ENCODE data around the gene SIPA1L3.

The SIPA1L3 gene

DNA sequence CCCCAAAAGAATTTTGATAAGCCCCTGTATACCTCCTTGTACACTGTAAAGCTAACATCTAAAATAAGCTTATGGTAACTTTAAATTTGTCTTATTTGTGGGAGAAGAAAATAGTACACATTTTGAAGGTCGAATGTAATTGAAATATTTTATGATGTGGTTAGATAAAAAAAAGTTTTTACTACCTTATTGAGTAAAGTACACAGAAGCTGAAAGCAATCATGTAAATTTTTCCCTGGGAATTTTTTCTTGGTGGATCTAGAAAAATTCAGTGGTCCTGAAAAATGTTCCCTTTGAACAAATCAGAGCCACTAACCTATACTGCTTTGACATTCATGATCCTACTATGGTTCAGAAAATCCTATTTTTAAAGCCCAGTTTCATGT is 46.9 kb downstream of the SIPA1L3 start:
- H3K4me3 ChIP-seq (ENCODE audit: low read depth, low read length): no peak overlapping the region
- TF ChIP-seq, protein P1, sequence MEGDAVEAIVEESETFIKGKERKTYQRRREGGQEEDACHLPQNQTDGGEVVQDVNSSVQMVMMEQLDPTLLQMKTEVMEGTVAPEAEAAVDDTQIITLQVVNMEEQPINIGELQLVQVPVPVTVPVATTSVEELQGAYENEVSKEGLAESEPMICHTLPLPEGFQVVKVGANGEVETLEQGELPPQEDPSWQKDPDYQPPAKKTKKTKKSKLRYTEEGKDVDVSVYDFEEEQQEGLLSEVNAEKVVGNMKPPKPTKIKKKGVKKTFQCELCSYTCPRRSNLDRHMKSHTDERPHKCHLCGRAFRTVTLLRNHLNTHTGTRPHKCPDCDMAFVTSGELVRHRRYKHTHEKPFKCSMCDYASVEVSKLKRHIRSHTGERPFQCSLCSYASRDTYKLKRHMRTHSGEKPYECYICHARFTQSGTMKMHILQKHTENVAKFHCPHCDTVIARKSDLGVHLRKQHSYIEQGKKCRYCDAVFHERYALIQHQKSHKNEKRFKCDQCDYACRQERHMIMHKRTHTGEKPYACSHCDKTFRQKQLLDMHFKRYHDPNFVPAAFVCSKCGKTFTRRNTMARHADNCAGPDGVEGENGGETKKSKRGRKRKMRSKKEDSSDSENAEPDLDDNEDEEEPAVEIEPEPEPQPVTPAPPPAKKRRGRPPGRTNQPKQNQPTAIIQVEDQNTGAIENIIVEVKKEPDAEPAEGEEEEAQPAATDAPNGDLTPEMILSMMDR (IDR thresholded peaks at IDR 0.05; ENCODE audit: insufficient read depth, low read depth, low read length, missing control alignments): no peak
- DNase-seq (ENCODE audit: low read depth): no peak

DNA sequence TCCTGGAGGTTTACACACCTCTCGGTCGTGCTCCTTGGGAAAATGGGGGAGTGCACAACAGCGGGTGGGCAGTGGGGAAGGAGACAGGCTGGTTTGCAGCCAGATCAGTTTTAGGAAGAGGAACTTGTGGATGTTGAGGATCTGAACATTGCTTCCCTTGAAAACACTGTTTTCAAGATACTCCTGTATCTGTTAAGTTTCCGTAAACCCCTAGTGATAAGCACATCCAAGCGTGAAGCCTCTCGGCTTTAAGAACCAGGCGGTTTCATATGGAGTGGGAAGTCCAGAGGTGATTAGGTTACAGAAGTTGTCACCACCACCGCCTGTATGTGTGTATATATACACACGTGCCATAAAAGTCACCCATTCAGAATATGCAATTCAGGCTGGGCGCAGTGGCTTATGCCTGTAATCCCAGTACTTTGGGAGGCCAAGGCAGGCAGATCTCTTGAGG is 47.4 kb downstream of the SIPA1L3 start:
- DNase-seq (ENCODE audit: low read depth): peak; percentile 51
- TF ChIP-seq, protein P1 (IDR thresholded peaks at IDR 0.05; ENCODE audit: insufficient read depth, low read depth, low read length, missing control alignments): no peak
- H3K4me3 ChIP-seq (ENCODE audit: low read depth, low read length): no peak overlapping the region

- no peak overlapping the region for H3K4me3 ChIP-seq (ENCODE audit: low read depth, low read length)
- TF ChIP-seq, protein P1 (IDR thresholded peaks at IDR 0.05; ENCODE audit: insufficient read depth, low read depth, low read length, missing control alignments): no peak
- no peak for DNase-seq (ENCODE audit: low read depth)
Observed at GRCh38 chr19:37955986-37956385, 49.0 kb downstream of the SIPA1L3 start.

DNA sequence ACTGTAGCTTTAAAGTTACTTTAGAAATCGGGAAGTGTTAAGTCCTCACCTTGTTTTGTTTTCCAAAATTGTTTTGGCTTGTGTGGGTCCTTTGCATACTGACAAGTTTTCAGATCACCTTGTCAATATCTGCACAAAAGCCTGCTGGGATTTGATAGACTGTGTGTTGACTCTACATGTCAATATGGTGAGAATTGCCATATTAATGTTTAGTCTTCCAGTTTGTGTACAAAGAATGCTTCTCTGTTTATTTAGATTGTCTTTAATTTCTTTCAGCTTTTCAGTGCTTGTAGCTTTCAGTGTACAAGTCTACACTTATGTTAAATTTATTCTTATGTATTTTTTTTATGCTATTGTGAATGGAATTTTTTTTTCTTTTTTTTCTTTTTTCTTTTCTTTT is 50.2 kb downstream of the SIPA1L3 start:
- no peak overlapping the region for H3K4me3 ChIP-seq (ENCODE audit: low read depth, low read length)
- TF ChIP-seq, protein P1 (IDR thresholded peaks at IDR 0.05; ENCODE audit: insufficient read depth, low read depth, low read length, missing control alignments): no peak
- DNase-seq (ENCODE audit: low read depth): no peak

DNA sequence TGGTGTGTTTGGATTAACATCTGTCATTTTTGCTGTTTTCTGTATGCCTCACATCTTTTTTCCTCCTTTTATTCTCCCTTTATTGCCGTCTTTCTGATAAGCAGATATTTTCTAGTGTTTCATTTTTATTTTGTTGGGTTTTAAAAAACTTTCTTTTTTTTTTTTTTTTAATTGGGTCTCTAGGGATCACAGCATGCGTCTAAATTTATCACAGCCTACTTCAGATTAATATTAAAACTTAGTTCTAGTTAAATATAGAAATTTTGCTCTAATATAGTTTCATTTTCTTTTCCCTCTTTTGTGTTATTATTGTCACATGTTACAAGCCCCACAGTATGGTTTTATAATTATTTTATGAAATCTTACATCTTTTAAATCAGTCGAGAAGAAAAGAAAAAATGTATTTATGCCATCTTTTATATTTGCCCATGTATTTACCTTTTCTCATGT is 52.7 kb downstream of the SIPA1L3 start:
- DNase-seq (ENCODE audit: low read depth): no peak
- TF ChIP-seq, protein P1 (IDR thresholded peaks at IDR 0.05; ENCODE audit: insufficient read depth, low read depth, low read length, missing control alignments): no peak
- peak overlapping the region; percentile 36 for H3K4me3 ChIP-seq (ENCODE audit: low read depth, low read length)

- DNase-seq (ENCODE audit: low read depth): no peak
- H3K4me3 ChIP-seq (ENCODE audit: low read depth, low read length): no peak overlapping the region
- TF ChIP-seq, protein P1 (IDR thresholded peaks at IDR 0.05; ENCODE audit: insufficient read depth, low read depth, low read length, missing control alignments): no peak
Observed at GRCh38 chr19:37961198-37961597, 54.2 kb downstream of the SIPA1L3 start.

DNA sequence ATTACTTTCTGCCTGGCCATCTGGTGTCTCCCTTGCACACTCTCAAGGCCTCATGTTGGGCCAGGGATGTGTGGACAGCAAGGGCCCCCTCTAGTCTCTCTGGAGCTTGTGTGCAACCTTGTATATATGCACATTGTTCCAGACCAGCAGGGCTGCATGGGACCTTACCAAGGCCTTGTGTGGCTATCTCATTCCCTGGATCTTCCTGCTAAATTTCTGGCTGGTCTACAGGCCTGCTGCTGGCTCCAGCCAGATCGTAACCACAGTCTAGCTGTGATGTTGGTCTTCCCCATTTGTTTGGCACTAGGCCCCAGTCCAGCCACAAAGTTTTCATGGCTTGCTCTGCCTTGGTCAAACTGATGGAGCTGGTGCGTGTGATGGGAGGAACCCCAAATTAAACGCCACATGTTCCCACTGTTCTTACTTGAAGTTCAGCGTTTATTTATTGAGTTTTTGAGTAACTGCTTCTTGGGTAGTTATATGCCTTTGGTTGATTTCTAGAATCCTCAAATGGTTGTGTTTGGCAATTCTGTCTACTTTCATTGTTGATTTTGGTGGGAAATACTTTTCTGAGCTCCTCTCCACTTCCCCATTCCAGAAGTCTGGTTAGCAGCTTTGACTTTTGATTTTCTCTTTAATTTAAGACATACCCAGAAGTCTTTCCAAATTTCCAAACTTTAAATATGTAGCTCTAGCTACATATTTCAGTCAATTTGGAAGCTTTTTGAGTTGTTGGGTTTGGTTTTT is 56.4 kb downstream of the SIPA1L3 start:
- TF ChIP-seq, protein P1 (IDR thresholded peaks at IDR 0.05; ENCODE audit: insufficient read depth, low read depth, low read length, missing control alignments): no peak
- no peak overlapping the region for H3K4me3 ChIP-seq (ENCODE audit: low read depth, low read length)
- no peak for DNase-seq (ENCODE audit: low read depth)

Data from GM12865 (cell line).